ENCODE results near the gene NUDT16L1. TPM values are rescaled to one million over a fixed set of nuclear protein-coding genes. Genes with fewer than 3 reads are reported as not detected.

The NUDT16L1 gene
- total RNA-seq, 1 donor from 2014 or later = 36.8 TPM

DNA sequence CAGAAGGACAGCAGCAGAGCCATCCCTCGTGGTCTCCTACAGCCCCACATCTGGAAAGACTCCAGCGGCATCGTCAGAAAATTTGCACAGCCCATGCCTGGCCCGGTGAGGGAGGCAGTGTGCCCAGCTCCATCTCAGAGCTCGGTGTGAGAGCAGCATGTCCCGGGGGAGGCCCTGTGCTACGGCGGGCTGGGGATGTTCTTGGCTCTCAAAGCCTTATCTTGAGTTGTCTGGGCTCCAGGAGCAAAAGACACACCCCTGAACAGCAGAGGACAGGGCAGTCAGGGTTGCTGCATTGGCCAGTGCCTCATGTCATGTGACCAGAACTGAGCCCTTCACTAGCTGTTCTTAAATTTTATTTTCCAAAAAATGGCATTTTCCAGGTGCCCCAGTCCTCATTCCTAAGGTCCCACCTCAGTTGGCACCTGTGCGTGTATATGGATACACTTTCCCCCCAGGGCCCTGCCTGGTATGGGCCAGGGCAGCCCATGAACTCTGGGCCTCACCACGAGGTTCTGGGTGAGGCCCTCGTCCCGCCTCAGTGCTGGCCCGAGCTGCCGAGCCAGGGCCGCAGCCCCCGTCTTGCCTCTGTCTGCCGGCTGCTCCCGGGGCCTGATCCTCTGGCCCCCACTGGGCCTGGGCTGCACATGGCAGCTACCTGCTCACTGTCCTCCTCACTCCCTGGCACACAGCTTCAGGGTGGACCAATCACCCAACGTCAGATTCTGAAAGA lies 3.0 kb downstream of the NUDT16L1 start:
- TF ChIP-seq, protein P1, sequence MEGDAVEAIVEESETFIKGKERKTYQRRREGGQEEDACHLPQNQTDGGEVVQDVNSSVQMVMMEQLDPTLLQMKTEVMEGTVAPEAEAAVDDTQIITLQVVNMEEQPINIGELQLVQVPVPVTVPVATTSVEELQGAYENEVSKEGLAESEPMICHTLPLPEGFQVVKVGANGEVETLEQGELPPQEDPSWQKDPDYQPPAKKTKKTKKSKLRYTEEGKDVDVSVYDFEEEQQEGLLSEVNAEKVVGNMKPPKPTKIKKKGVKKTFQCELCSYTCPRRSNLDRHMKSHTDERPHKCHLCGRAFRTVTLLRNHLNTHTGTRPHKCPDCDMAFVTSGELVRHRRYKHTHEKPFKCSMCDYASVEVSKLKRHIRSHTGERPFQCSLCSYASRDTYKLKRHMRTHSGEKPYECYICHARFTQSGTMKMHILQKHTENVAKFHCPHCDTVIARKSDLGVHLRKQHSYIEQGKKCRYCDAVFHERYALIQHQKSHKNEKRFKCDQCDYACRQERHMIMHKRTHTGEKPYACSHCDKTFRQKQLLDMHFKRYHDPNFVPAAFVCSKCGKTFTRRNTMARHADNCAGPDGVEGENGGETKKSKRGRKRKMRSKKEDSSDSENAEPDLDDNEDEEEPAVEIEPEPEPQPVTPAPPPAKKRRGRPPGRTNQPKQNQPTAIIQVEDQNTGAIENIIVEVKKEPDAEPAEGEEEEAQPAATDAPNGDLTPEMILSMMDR (conservative IDR thresholded peaks at IDR 0.05) = no peak
- Mint-ChIP-seq H3K4me3 (peak overlapping the region; percentile 88), H3K9me3 (no peaks in the 10 kb centered on the region), H3K4me1 (no peaks in the 10 kb centered on the region), H3K36me3 (ENCODE audit: low read depth) (peaks cover 6% of the 10 kb centered on the region), H3K27me3 (ENCODE audit: low read depth) (peaks cover 2% of the 10 kb centered on the region), H3K27ac (ENCODE audit: unreplicated experiment) (no peak overlapping the region)
- no peak for DNase-seq (ENCODE audit: low read depth, low spot score)

DNA sequence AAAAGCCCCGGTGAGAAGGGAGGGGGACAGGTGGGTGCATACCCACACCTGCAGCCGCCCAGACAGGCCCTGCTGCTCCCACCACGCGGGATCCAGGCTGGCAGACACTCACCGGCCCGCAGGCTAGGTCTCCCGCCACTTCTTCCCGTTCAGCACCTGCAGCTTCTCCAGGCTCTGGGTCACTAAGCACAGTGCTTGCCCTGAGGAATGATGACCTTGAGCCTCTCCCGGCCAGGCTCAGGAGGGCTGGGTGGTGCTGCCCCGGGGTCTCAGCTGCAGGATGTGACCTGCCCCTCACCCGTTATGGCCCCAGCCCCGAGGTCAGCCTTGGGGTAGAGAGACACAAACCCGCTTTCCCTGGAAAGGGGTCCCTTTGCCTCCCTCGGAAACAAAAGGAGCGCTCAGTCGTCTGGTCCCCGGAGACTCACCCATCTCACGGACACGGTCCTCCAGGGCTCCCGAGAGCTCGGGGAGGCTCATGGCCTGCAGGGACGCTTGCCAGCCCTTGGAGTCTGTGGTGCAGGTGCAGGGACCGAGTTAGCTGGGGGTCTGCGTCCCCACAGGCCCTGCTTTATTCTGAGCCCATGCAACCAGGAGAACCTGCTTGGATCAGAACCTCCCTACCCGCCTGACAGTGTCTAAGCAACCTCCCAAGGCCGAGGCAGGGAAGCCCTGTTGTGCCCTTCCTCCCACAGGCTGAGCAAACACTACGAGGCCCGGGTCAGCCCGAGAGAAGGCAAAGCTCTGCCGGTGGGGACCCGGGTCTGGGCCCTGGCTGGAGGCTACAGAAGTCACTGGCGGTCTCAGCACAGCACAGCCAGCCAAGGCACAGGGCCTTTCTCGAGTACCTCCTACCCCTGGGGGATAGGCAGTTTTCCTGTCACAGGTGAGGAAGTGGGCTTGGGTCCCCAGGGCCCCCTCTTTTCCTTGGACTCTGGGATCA lies 3.8 kb downstream of the NUDT16L1 start:
- peak overlapping the region; percentile 62 for H3K4me3 Mint-ChIP-seq
- TF ChIP-seq, protein P1 (conservative IDR thresholded peaks at IDR 0.05) = no peak

DNA sequence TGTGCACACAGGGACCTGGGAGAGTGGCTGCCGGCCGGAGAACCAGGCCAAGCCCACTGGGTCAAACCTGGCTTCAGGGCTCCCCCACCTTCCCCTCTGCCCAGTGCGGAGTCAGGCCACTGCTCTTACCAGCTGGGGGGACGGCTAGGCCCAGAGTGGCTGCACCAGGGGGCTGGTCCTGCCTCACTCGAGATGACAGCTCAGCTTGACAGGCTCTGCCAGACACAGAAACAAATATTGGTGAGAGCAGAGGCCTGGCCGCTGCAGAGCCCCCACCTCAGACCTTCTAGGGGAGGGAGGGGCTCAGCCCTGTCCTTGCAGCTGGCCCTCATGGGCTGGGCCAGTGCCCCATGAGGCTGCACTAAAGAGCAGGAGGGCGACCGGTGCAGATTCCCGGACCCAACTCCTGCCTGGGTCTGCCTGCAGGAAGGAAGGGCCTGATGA lies 4.5 kb downstream of the NUDT16L1 start:
- DNase-seq (ENCODE audit: low read depth, low spot score) = no peak
- no peaks in the 10 kb centered on the region for H3K27me3 Mint-ChIP-seq (ENCODE audit: low read depth)
- no peaks in the 10 kb centered on the region for H3K9me3 Mint-ChIP-seq
- peaks cover 6% of the 10 kb centered on the region for H3K36me3 Mint-ChIP-seq (ENCODE audit: low read depth)
- no peaks in the 10 kb centered on the region for H3K4me1 Mint-ChIP-seq
- no peak overlapping the region for H3K27ac Mint-ChIP-seq (ENCODE audit: unreplicated experiment)
- TF ChIP-seq, protein P1 (conservative IDR thresholded peaks at IDR 0.05) = no peak
- H3K4me3 Mint-ChIP-seq = no peak overlapping the region

More for the DNA sequence above, 3.8 kb downstream of the NUDT16L1 start:
- Mint-ChIP-seq H3K4me1 (no peaks in the 10 kb centered on the region), H3K36me3 (ENCODE audit: low read depth) (peaks cover 6% of the 10 kb centered on the region), H3K27ac (ENCODE audit: unreplicated experiment) (no peak overlapping the region), H3K27me3 (ENCODE audit: low read depth) (no peaks in the 10 kb centered on the region), H3K9me3 (no peaks in the 10 kb centered on the region)
- no peak for DNase-seq (ENCODE audit: low read depth, low spot score)

DNA sequence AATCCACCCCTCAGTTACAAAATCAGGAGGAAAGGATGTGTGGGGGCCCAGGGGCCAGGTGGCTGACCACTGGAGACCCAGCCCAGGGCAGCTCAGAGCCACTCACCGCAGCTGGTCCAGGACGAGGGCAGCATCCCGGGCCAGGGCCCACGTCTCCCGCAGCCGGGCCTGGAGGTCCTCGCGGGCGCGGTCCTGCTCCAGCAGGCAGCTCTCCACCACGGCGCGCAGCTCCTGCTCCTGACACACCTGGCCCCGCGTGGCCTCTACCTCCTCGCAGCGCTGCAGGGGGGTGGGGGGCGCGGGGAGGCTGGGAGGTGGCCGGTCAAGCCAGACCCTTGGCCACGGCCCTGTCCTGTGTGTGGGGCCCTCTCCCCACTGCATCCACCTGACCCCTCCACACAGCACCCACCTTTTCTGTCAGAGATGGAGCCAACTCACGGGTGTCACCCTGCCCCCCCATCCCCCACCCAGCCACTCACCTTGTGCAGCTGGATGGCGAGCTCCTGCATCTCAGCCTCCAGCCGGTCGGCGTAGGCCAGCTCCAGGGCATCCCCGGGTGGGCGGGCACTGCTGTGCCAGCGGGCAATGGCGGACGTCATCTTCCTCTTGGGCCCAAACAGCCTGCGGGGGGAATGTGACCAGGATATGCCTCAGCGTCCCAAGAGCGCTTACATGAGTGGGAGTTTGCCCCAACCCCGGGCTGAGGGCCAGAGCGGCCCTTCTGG lies 5.1 kb downstream of the NUDT16L1 start:
- Mint-ChIP-seq H3K36me3 (ENCODE audit: low read depth) (peaks cover 6% of the 10 kb centered on the region), H3K4me1 (no peaks in the 10 kb centered on the region)
- DNase-seq (ENCODE audit: low read depth, low spot score) = no peak

More for the DNA sequence above, 5.1 kb downstream of the NUDT16L1 start:
- no peaks in the 10 kb centered on the region for H3K9me3 Mint-ChIP-seq
- peak overlapping the region; percentile 52 for H3K4me3 Mint-ChIP-seq
- TF ChIP-seq, protein P1 (conservative IDR thresholded peaks at IDR 0.05) = no peak
- H3K27me3 Mint-ChIP-seq (ENCODE audit: low read depth) = no peaks in the 10 kb centered on the region
- H3K27ac Mint-ChIP-seq (ENCODE audit: unreplicated experiment) = no peak overlapping the region
